HG02623 (cell line): ENCODE measurements around the gene VPS72.

Source experiments
- ATAC-seq: cut with Tn5 transposase; IDR thresholded peaks from one replicate; pipeline ENCODE4 v1.9.1; 2021; ENCODE audit warnings: moderate library complexity; ENCODE audit not compliant: unreplicated experiment

The VPS72 gene

GRCh38 chr1:151145304-151146071 is 44.5 kb downstream of the VPS72 start:
- ATAC-seq = no peak

- no peak for ATAC-seq
Observed at GRCh38 chr1:151144474-151145303, 45.3 kb downstream of the VPS72 start.

- no peak for ATAC-seq
Observed at GRCh38 chr1:151143986-151144385, 46.0 kb downstream of the VPS72 start.

- ATAC-seq = no peak
Observed at GRCh38 chr1:151143057-151143435, 47.0 kb downstream of the VPS72 start.

- no peak for ATAC-seq
Observed at GRCh38 chr1:151142411-151143056, 47.5 kb downstream of the VPS72 start.

- ATAC-seq = no peak
Observed at GRCh38 chr1:151137789-151138188, 52.2 kb downstream of the VPS72 start.

- no peak for ATAC-seq
Observed at GRCh38 chr1:151135433-151136385, 54.3 kb downstream of the VPS72 start.

- no peak for ATAC-seq
Observed at GRCh38 chr1:151134991-151135390, 55.0 kb downstream of the VPS72 start.

GRCh38 chr1:151134396-151134795 is 55.6 kb downstream of the VPS72 start:
- no peak for ATAC-seq

GRCh38 chr1:151133018-151133806 is 56.8 kb downstream of the VPS72 start:
- ATAC-seq = no peak

- ATAC-seq = no peak
Observed at GRCh38 chr1:151132335-151133017, 57.5 kb downstream of the VPS72 start.

GRCh38 chr1:151131701-151132334 is 58.2 kb downstream of the VPS72 start:
- no peak for ATAC-seq

- ATAC-seq = peak; percentile 72
Observed at GRCh38 chr1:151130987-151131586, 58.9 kb downstream of the VPS72 start.

- no peak for ATAC-seq
Observed at GRCh38 chr1:151128800-151129199, 61.2 kb downstream of the VPS72 start.
